Stimulated activated CD8-positive, alpha-beta memory T cell treated with anti-CD3 and anti-CD28 coated beads, Interleukin-15, amount 100 ng/mL, for 48 hours (primary cell): ENCODE results near the gene KLF2.

Experiments used
- DNase-seq, 2 donors: peaks; one replicate each; pipeline ENCODE4 v3.0.0-alpha.2; 2020; ENCODE audit warnings: low read depth in 2 of 2

Gene KLF2

DNA sequence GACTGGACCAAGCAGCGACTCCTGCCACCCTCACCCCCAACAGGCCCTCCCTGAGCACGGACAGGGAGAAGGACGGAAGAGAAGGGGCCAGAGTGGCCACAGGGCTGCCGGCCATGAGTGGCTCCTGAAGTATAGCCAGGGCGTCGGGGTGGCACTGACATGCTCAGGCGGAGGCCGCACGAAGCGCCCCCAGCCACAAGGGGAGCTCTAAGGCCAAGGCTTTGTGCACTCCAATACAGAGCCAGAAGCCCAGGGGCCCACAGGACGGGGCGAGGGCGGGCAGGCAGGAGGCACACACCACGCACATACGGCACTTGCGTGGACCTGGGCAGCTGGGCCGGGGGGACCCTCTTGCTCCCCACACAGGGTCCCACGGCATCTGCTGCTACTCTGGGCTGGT lies 52.0 kb downstream of the KLF2 start:
- no peak for DNase-seq

DNA sequence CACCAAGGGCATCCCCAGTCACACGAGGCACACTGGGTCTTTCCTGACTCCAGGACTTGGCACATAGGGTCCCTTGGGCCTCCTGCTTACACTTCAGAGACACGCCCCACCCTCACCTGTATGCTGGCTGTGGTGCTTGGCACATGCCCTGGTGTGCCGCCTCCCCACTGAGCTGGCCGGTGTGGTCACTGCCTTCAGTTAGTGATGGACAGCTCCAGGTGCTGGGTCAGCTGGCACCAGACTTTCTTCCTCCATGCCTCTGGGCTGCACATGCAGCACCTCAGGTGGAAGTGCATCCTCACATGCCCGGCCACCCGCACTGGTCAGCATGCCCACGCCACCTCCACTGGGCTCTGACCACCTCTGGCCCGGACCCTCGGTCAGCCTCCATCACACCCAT lies 52.9 kb downstream of the KLF2 start:
- no peak for DNase-seq
